Left lung (tissue), 10 donors: Measurements from ENCODE around the gene ZNF688. TPM values are rescaled to one million over a fixed set of nuclear protein-coding genes. Genes with fewer than 3 reads are reported as not detected.
A peak's percentile ranks its signal among the peaks of the same experiment; 100 is the strongest.

Experiments
- ATAC-seq: fragments of 200-7000 bp; cut with Tn5 transposase; one replicate; pipeline ENCODE4 v1.9.1; 2020; ENCODE audit warnings: moderate library complexity
- DNase-seq, 4 donors: peaks; one replicate each; pipeline ENCODE4 v3.0.0-alpha.2; 2013 to 2020
- H3K27ac ChIP-seq, 2 donors: fragments of 200-600 bp; sonication (generic) in 1 of 2; one replicate each; pipeline versions ENCODE4 v1.5.0 to v1.8.0; 2020 to 2021
- H3K27me3 ChIP-seq, 2 donors: fragments of 200-600 bp; sonication (generic) in 1 of 2; one replicate each; pipeline versions ENCODE4 v1.5.0 to v1.8.0; 2020 to 2021
- H3K36me3 ChIP-seq, 2 donors: fragments of 200-600 bp; sonication (generic) in 1 of 2; one replicate each; pipeline versions ENCODE4 v1.5.0 to v1.8.0; 2020 to 2021
- H3K4me1 ChIP-seq, 2 donors: fragments of 200-600 bp; one replicate each; pipeline ENCODE4 v1.8.0; 2021
- H3K4me3 ChIP-seq, 2 donors: fragments of 200-600 bp; sonication (generic) in 1 of 2; one replicate each; pipeline versions ENCODE4 v1.5.0 to v1.8.0; 2020 to 2021; ENCODE audit warnings: mild to moderate bottlenecking in 1 of 2
- H3K9me3 ChIP-seq, 2 donors: fragments of 200-600 bp; sonication (generic) in 1 of 2; one replicate each; pipeline versions ENCODE4 v1.5.0 to v1.8.0; 2020 to 2021
- CTCF ChIP-seq, 2 donors: fragments of 200-600 bp; sonication (generic) in 1 of 2; IDR thresholded peaks; one replicate each; pipeline versions ENCODE4 v1.5.0 to v1.8.0; 2021; ENCODE audit warnings: antibody characterized with exemption in 2 of 2
- intact Hi-C, 2 donors: fragments of 100-400 bp; cut with DNase I; formaldehyde crosslinking; loops; one replicate each; pipeline versions ENCODE4 v1.11.2 to v1.14.2; 2022
- polyA plus RNA-seq, 6 donors: library from polyadenylated mRNA; unstranded; fragments of 120-200 nt; gene quantifications; one replicate each; pipeline ENCODE4 v1.2.1, GENCODE V29; 2013; ENCODE audit not compliant: insufficient read length in 6 of 6
- total RNA-seq, 2 donors: library from RNA; stranded (reverse); fragmentation: NEBNext Ultra II Directional; extraction: Animal tissue kit (Norgen Biotek cat#: 25700); gene quantifications; one replicate each; pipeline ENCODE4 v1.2.1, GENCODE V29; 2021
- donor health status: DM: no; HTN: yes; CAD: no.
- donor health status: DM: no; HTN: no; CAD: no.

Gene ZNF688
- total and polyA plus RNA-seq, 8 donors: 8.9 to 16.4 (median 12.3) TPM

DNA sequence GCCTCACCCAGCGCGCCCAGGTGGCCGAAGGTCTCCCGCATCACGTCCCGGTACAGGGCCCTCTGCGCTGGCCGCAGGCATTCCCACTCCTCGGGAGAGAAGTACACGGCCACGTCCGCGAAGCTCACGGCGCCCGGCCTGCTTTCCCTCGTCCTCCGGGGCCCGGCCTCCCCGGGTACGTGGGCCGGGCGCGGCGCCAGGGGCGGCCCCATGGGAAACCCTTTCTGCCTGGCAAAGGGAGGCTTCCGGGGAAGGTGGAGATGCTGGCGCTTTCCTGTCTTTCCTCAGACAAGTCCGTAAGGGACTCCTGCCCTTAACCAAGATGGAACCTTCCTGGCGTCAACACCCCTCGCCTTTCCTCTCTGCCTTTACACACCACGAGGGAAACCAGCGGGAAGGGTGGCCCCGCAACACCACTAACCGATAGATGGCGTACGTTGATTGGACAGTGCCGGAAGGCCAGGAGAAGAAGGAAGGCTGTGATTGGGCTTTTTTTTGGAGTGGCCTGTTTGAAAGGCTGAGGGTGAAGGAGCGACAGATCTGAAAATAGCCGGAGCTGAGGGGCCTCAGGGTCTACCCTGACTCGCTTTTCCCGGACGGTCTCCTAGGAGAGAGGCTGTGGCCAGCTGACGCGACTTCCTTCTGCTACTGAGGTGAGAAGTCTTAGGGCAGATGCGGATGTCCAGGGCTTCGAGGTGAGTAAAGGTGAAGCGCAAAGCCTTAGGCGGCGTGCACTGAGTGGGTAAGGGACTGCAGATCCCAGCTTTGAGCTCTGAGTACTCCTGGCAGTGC is 14.1 kb upstream of the ZNF688 start, which contains the start of gene ZNF785:
TSS of gene ZNF785 (minus strand) at position 298 of the 792 bp plus-strand sequence. CDS start at position 212, 86 bp downstream.
- Histone ChIP-seq H3K4me3 (peak within 1 kb of the TSS; percentile 72 to 85), H3K9me3 (no peaks in the 10 kb centered on the region), H3K4me1 (peaks cover 3 to 37% of the 10 kb centered on the region in 2 donors), H3K27me3 (no peaks in the 10 kb centered on the region), H3K27ac (peak within 1 kb of the TSS; percentile 84 to 95), H3K36me3 (peaks cover 0 to 28% of the 10 kb centered on the region in 2 donors)
- intact Hi-C loops: no loop called here
- peak in 1 of 2 donors; percentile 53 for TF ChIP-seq CTCF (IDR thresholded peaks at IDR 0.05)
- peak; percentile 99 for ATAC-seq
- DNase-seq: peak; percentile 91 to 98 (median 96)

DNA sequence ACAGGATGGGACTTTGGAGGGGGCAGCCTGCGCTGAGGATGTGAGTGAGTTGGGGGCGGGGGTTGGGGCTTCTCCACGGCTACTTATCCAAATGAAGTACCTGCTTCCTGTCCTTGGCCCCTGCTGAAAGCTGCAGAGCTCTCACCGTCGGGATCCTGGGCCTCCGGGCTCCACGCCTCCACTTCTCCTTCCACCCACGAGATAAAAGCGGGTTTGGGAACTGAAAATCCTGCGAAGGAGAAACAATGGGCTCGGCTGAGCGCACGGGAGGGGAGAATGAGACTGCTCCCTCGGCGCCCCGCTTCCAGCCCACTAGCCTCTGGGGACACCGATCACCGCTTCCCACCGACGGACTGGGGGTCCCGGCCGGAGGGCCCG is 13.5 kb upstream of the ZNF688 start:
- no peaks in the 10 kb centered on the region for H3K9me3 ChIP-seq
- H3K27me3 ChIP-seq: no peaks in the 10 kb centered on the region
- H3K27ac ChIP-seq: peak overlapping the region; percentile 84 to 95
- peak overlapping the region; percentile 72 to 85 for H3K4me3 ChIP-seq
- TF ChIP-seq CTCF (IDR thresholded peaks at IDR 0.05): no peak
- intact Hi-C loops: no loop called here
- peak in 1 of 4 donors; percentile 8 for DNase-seq
- H3K36me3 ChIP-seq: peaks cover 0 to 30% of the 10 kb centered on the region in 2 donors
- H3K4me1 ChIP-seq: peaks cover 3 to 37% of the 10 kb centered on the region in 2 donors
- no peak for ATAC-seq

DNA sequence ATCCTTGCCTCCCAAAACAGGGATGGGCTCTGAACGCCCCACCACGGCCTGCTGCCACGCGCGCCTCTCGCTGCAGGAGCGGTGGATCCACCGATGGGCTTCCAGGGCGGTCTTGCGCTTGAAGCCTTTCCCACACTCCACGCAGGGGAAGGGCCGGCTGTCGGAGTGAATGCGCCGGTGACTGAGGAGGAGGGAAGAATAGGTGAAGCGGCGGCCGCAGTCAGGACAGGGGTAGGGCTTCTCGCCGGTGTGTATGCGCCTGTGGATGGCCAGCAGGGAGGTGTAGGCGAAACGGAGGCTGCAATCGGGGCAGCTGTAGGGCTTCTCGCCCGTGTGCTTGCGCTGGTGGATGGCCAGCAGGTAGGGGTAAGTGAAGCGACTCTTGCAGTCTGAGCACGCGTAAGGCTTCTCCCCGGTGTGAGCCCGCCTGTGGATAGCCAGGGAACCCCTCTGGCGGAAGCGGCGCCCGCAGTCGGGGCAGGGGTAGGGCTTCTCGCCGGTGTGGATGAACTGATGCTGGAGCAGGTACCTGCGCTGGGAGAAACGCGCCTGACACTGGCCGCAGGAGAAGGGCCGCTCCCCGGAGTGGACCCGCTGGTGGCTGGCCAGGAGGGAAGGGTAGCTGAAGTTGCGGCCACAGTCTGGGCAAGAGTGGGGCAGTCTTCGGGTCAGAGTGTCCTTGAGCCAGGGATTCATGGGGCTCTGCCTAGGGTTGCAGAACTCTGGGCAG is 11.3 kb upstream of the ZNF688 start:
- Histone ChIP-seq H3K27me3 (no peaks in the 10 kb centered on the region), H3K27ac (no peak overlapping the region), H3K4me3 (no peak overlapping the region), H3K9me3 (no peaks in the 10 kb centered on the region), H3K36me3 (peaks cover 0 to 48% of the 10 kb centered on the region in 2 donors), H3K4me1 (peaks cover 3 to 37% of the 10 kb centered on the region in 2 donors)
- ATAC-seq (no peak), DNase-seq (peak in 1 of 4 donors; percentile 77)
- intact Hi-C loops: no loop called here
- no peak for TF ChIP-seq CTCF (IDR thresholded peaks at IDR 0.05)

DNA sequence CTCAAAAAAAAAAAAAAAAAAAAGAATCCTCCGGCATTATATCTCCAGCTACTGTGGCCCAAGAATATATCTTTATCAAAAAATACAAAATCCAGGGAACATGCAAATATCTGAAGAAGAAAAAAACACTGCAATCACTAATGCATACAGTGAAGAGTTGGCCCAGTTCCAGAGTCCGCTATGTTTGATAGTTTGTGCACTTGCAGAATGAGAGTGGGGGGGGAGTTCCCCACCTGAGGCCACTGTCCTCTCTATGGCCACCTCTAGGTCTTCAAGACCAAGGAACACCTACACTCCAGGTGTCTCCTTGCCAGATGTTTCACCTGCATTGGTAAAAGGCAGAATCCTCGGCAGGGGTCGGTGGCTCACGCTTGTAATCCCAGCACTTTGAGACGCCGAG is 9.9 kb upstream of the ZNF688 start:
- ATAC-seq: no peak
- no peak overlapping the region for H3K4me3 ChIP-seq
- intact Hi-C loops: no loop called here

More for the DNA sequence above, 9.9 kb upstream of the ZNF688 start:
- Histone ChIP-seq H3K27me3 (no peaks in the 10 kb centered on the region), H3K36me3 (peaks cover 0 to 60% of the 10 kb centered on the region in 2 donors), H3K4me1 (peaks cover 3 to 37% of the 10 kb centered on the region in 2 donors), H3K27ac (no peak overlapping the region), H3K9me3 (no peaks in the 10 kb centered on the region)
- no peak for TF ChIP-seq CTCF (IDR thresholded peaks at IDR 0.05)
- no peak for DNase-seq
